Measurements from ENCODE around the gene MPO.

DNA sequence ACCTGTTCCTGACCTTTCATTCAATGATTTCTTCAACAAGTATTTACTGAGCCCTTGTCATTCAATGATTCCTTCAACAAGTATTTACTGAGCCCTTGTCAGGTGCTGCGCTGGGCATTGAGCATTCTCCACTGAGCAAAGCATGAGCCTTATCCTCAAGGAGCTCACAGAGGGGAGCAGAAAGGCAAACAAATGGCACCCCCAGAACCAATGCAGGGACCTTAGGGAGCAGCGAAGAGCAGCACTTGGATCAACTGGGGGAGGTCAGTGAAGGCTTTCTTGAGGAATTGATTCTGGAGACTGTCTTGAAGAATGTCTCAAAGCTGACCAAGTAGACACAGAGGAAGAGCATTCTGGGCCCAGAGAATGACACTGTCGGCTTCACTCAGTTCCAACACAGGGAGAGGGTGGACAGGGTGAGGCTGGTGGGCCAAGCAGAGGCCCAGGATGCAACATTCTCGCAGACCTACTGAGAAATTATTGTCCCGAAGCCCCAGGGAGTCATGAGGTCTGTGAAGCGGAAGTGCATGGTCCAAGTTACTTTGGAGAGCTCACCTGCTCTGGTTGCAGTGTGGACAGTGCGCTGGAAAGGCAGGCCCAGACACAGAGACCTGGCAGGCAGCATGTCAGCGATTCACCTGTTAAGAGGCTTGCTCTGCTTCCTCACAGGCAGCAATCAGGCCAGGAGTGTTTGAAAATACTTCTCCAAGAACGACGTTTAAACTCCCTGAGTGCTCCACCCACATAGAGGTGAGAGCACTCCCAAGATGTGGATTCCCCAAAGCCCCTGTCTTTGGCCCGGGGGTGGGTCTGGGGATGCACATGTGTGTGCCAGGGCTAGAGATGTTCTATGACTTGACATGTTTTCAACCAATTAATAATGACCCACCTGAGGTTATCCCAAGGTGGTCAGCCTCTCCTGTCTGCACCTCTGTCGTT is 3.2 kb upstream of the MPO start:
- TF ChIP-seq, protein P1, sequence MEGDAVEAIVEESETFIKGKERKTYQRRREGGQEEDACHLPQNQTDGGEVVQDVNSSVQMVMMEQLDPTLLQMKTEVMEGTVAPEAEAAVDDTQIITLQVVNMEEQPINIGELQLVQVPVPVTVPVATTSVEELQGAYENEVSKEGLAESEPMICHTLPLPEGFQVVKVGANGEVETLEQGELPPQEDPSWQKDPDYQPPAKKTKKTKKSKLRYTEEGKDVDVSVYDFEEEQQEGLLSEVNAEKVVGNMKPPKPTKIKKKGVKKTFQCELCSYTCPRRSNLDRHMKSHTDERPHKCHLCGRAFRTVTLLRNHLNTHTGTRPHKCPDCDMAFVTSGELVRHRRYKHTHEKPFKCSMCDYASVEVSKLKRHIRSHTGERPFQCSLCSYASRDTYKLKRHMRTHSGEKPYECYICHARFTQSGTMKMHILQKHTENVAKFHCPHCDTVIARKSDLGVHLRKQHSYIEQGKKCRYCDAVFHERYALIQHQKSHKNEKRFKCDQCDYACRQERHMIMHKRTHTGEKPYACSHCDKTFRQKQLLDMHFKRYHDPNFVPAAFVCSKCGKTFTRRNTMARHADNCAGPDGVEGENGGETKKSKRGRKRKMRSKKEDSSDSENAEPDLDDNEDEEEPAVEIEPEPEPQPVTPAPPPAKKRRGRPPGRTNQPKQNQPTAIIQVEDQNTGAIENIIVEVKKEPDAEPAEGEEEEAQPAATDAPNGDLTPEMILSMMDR (conservative IDR thresholded peaks at IDR 0.05), result no peak
- TF ChIP-seq ZFX (IDR thresholded peaks at IDR 0.05), result no peak

Measured in C4-2B (cell line).